ENCODE data around the gene MZT2A.
"Not testable (repeated sequence)": the region's sequence is repeated elsewhere in the genome, so short reads cannot be mapped to it uniquely, and the experiment has no call there.

MZT2A gene

GRCh38 chr2:131520526-131520925 lies 28.3 kb upstream of the MZT2A start:
- no peak for DNase-seq (ENCODE audit: low spot score)

DNA sequence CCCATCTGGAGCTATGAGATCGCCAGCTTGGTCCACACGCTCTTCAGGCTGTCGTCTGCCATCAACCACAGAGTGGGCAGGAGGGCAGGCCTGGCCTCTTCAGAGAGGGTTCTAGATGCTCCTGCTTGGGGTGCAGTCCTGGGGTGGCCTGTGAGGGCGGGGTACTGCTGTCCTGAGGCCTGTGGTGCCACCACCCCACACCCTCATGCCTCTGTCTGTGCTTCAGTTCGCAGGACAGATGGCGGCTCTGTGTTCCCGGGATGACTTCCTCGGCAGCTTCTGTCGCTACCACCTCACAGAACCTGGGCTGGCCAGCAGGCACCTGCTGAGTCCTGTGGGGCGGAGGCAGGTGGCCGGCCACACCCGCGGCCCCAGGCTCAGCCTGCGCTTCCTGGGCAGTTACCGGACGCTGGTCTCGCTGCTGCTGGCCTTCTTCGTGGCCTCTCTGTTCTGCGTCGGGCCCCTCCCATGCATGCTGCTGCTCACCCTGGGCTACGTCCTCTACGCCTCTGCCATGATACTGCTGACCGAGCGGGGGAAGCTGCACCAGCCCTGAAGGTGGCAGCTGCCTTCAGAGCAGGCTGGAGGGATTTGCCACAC lies 27.8 kb upstream of the MZT2A start:
- not testable (repeated sequence) for DNase-seq (ENCODE audit: low spot score)

DNA sequence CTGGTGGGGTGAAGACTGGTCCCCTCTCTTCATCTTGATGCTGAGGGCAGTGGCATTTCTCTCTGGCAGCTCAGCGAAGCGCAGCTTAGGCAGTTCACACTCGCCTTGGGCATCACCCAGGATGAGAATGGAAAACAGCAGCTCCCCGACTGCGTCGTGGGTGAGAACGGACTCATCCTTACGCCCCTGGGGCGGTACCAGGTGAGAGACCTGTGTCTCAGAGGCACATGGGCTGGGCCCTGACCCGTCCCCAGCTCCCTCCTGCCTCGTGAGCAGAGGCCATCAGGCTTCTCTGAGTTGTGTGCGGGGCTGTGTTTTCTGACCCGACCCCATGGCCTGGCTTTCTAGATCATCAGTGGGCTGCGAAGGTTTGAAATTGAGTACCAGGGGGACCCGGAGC lies 27.3 kb upstream of the MZT2A start:
- no peak for DNase-seq (ENCODE audit: low spot score)

- not testable (repeated sequence) for DNase-seq (ENCODE audit: low spot score)
Measured at GRCh38 chr2:131518531-131518930, 26.3 kb upstream of the MZT2A start.

DNA sequence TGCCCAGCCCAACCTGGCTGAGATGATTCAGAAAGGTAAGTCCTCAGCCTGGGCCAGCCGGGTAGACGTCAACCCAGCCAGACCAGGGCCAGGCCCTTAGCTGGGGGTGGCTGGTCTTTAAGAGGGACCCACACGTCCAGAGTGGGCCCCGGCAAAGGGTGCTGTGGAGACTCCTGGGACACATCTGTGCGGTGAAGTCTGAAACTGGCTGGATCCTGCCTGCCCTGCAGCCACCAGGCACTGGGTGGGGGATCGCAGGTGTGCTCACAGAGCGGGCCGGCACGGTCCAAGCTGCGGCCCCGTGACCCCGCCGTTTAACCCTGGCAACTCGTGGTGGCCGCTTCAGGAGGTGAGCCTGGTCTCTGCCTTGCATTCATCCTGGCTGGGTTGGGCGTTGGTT lies 25.7 kb upstream of the MZT2A start:
- DNase-seq (ENCODE audit: low spot score): not testable (repeated sequence)

GRCh38 chr2:131517106-131517831 lies 25.1 kb upstream of the MZT2A start:
- no peak for DNase-seq (ENCODE audit: low spot score)

DNA sequence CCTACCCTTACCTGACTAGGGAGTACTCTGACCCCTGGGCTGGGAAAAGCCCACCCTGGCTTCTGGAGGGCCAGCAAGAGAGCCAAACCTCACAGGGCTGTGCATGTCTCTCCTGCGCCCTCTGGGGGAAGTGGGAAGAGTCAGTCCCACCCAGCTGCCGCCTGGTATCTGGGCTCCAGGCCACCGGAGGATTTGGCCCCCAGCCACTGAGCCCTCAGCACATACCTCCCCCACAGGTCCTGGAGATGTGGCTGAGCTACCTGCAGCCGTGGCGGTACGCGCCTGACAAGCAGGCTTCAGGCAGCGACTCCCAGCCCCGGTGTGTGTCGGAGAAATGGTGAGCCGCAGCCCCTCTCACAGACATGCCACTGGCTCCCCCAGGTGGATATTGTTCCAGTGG lies 24.4 kb upstream of the MZT2A start:
- DNase-seq (ENCODE audit: low spot score): not testable (repeated sequence)

DNA sequence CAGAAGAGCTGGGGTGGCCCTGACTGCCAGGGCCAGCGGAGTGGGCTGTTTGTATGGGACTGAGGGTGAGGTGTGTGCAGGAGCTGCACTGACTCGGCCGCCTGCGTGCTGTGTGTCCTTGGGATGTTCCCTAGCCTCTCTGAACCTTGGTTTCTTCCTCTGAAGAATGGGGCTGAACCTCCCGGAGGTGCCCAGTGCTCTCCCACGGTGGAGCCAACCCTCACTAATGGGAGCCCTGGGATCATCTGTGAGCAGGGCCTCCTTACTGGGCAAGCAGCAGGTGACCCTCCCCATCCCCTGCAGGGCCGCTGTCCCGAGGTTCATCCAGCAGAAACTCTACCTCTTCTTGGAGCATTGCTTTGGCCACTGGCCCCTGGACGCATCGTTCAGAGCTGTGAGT lies 23.8 kb upstream of the MZT2A start:
- no peak for DNase-seq (ENCODE audit: low spot score)

GRCh38 chr2:131515235-131515634 lies 23.0 kb upstream of the MZT2A start:
- DNase-seq (ENCODE audit: low spot score): not testable (repeated sequence)

DNA sequence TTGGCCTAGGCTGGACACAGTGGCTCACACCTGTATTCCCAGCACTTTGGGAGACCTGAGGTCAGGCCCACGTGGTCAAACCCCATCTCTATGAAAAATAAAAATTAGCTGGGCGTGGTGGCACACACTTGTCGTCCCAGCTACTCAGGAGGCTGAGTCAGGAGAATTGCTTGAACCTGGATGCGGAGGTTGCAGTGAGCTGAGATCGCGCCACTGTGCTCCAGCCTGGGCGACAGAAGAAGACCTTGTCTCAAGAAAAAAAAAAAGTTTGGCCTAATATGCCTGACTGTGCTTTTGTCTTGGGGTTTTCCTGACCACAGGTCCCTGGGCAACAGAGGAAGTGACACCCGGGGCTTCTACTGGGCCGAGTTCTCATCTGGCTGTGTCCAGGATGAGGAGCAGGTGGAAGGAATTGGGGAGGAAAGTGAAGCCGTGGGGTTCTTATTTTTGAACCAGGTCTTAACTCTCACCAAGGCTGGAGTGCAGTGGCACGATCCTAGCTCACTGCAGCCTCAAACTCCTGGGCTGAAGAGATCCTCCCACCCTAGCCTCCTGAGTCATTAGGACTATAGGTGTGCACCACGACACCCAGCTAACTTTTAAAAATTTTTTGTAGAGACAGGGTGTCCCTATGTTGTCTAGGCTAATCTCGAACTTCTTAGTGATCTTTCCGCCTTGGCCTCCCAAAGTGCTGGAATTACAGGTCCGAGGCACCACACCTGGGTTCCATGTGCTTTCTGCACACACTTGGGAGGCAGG lies 22.4 kb upstream of the MZT2A start:
- DNase-seq (ENCODE audit: low spot score): not testable (repeated sequence)

DNA sequence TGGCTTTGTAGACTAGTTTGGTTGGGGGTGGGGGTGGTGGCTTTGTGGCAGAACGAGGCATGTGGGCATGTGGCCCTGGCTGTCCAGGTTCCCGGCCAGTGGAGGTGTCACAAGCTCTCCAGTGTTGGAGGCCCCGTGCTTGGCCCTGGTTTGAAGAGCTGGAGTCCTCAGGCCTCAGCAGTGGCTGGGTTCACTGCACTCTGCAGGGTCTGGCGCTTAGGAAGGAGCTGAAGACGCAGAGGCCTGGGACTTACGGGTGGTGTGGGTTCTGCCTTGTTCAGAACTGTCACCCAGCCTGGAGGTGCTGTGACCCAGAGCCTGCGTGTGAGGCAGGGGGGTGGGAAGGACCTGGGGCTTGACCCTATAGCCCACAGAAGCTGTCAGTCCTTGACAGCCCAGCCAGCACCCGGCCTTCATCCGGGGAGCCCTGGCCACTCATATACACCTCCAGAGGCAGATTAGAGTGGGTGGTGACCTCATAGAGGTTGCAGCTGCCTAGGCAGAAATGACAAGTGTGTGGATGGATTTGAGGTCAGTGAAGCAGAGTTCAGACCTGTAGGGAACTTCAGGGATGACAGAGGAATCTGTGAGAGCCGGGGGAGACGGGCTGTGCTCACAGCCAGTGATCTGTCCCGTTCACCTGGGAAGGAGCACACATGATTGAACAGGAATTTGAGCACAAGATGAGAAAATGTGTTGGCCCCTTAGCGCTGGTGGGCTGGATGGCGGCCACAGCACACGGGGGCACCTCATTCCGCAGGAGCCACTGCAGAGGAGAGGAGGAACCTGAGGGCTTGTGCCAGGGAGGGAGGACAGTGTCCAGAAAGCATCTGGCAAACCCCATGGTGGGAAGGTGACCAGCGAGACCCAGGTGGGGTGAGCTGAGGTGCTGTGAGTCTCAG lies 20.0 kb upstream of the MZT2A start:
- DNase-seq (ENCODE audit: low spot score): not testable (repeated sequence)

GRCh38 chr2:131511291-131511968 lies 19.2 kb upstream of the MZT2A start:
- not testable (repeated sequence) for DNase-seq (ENCODE audit: low spot score)

- DNase-seq (ENCODE audit: low spot score): no peak
Measured at GRCh38 chr2:131509615-131510014, 17.4 kb upstream of the MZT2A start.

DNA sequence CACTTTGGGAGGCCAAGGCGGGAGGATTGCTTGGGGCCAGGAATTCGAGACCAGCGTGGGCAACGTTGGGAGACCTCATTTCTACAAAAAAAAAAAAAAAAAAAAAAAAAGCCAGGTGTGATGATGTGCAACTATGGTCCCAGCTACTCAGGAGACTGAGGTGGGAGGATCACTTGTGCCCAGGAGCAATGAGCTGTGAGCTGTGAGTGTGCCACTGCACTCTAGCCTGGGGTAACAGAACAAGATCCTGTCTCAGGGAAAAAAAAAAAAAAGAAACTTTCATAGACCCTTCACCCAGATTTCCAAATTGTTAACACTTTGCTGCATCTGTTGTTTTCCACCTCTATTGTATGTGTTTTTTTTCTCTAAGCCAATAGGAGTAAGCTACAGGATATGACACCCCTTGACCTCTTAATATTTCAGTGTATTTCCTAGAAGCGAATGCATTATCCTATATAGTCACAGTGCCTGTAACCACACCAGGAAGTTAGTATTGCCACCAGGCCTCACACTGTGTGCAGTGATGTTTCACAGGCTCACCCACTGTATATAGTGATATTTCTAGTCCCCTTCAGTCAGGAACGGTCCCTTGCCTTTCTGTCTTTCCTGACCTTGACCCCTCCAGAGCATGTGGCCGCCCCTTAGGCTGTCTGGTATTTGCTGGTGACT lies 12.0 kb upstream of the MZT2A start:
- not testable (repeated sequence) for DNase-seq (ENCODE audit: low spot score)

GRCh38 chr2:131503587-131503986 lies 11.4 kb upstream of the MZT2A start:
- DNase-seq (ENCODE audit: low spot score): not testable (repeated sequence)

DNA sequence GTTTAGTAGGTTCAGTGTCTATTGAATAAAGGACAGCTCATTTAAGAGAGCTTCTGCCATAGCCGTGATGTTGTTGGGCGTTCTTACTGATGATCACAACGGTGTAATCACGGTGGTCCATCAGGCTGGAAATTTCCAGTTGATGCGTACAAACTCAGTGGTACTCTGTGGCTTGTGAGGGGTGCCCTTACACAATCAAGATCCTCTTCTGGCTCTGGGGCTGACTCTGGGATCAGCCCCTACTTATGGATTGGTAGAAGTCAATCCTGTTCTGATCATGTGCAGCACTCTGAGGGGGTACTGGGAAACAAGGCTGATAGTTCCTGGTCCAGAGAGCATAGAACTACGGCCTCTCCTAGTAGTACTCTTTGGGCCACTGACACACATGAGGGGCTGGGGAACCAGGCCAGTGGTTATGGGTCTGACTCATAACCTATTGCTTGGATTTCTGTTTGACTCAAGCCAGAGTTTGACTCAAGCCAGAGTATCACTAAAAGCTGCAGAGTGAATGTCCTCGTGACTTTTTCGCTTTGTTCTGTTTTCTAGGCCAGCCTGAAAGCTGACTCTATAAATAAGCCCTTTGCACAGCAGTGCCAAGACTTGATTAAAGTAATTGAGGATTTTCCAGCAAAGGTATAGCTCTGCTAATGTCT lies 6.2 kb upstream of the MZT2A start:
- DNase-seq (ENCODE audit: low spot score): not testable (repeated sequence)

- not testable (repeated sequence) for DNase-seq (ENCODE audit: low spot score)
Measured at GRCh38 chr2:131495506-131495905, 3.3 kb upstream of the MZT2A start.

DNA sequence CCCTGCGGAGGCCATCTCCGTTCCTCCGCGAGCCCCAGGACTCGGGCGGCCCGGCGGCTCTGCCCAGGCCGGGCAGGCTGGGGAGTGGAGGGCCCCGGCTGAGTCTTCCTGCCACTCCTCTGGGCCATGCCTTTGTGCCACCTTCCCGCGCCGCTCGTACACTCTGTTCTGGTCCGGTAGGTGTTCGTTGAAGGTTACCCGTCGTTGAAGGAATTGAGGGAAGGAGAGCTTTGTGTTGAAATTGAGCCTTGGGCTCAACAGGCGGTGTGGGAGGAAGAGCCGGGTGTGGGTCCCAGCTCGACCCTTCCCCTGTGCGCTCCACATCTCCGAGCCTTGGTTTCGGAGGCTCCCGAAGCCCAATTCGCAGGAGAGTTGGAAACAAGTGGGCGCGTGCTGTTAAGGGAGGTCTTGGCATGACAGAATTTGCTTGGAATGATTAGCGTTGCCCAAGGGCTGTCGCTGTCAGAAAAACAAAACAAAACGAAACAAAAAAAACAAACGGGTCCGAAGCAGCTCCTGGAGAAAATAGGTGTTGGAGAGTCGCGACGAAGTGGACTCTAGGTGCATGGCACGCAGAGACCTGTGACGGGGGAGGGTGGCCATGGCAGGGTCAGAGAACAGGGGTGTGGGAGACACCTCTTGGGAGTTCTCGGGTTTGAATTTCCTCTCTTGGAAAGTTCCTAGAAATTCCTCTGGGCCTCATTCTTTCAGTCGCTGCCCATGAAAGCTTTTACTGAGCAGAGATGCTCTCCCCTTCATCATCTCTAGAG lies 1.2 kb upstream of the MZT2A start:
- DNase-seq (ENCODE audit: low spot score): no peak

GRCh38 chr2:131492418-131493198 lies 411 bp upstream of the MZT2A start:
- DNase-seq (ENCODE audit: low spot score): peak; percentile 98
